CD4-positive, alpha-beta T cell treated with Interleukin-15 for 1 hour (primary cell): ENCODE results near the gene SHC4.
"Not testable (repeated sequence)": the region's sequence is repeated elsewhere in the genome, so short reads cannot be mapped to it uniquely, and the experiment has no call there.

Experiments used
- DNase-seq: peaks from one replicate; pipeline ENCODE4 v3.0.0-alpha.2; 2020

SHC4 gene, protein sequence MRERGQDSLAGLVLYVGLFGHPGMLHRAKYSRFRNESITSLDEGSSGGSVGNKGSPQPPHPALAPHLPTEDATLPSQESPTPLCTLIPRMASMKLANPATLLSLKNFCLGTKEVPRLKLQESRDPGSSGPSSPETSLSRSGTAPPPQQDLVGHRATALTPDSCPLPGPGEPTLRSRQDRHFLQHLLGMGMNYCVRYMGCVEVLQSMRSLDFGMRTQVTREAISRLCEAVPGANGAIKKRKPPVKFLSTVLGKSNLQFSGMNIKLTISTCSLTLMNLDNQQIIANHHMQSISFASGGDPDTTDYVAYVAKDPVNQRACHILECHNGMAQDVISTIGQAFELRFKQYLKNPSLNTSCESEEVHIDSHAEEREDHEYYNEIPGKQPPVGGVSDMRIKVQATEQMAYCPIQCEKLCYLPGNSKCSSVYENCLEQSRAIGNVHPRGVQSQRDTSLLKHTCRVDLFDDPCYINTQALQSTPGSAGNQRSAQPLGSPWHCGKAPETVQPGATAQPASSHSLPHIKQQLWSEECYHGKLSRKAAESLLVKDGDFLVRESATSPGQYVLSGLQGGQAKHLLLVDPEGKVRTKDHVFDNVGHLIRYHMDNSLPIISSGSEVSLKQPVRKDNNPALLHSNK

GRCh38 chr15:48963524-48964113 is at the start of gene SHC4:
Gene SHC4, minus strand, starts transcription at chr15:48963919. Its CDS starts 904 bp downstream, at chr15:48963015.
- DNase-seq, result no peak

DNA sequence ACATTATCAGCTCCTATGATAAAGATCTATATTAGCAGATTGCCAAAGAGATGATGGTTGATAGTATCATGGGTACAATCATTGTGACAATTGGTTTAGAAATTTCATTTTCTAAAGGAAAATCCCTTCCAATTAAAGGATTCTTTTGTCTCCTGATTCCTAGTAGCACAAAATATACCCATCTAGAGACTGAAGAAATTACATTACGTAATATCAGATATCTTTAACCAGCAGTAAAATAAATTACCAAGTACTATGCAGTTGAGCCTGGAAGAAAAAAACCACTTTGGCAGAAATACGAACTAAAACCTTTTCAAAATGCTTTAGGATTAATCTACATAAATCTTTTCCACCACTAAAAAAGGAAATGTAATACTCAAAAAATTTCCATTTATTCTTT is 35.6 kb upstream of the SHC4 start:
- DNase-seq, result no peak

DNA sequence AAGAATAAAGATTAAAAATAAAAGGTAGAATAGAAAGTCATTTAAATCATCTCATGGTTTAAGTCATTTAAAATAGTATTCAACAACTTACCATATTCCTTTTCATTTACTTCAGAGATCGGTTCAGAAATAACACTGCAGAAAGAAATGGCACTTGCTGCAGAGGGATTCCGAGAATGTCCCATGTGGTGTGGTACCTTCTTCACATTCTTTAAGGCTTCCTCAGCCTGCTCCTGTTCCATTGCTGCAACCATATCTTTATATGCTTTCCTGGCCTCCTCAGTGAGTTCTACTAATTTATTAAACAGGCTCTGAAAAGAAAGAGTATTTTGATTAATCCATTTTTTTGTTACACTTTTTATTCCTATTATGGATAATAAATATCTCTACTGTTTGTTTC is 32.6 kb upstream of the SHC4 start:
- no peak for DNase-seq

- DNase-seq, result no peak
These were observed 29.7 kb upstream of the SHC4 start for GRCh38 chr15:48993380-48993779.

- DNase-seq, result no peak
These were observed 28.8 kb upstream of the SHC4 start for GRCh38 chr15:48992545-48992944.

DNA sequence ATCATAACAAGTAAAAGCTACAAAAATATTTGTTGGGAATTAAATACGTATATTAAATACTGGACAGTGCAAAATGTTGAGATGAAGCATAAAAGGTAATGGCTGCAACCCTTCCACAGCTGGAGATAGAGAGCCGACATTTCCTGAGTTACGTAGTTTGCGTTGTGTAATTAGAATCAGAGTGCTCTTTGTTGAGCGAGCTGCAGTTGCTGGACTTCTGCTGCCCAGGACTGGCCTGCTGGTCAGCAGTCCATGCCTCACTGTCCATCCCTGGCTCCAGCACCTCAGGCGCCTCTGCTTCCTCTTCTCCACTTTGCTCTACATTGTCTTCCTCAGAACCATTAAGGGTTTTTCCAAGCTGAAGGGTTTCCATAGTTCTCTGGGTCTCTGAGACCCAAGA is 28.4 kb upstream of the SHC4 start:
- DNase-seq, result no peak

DNA sequence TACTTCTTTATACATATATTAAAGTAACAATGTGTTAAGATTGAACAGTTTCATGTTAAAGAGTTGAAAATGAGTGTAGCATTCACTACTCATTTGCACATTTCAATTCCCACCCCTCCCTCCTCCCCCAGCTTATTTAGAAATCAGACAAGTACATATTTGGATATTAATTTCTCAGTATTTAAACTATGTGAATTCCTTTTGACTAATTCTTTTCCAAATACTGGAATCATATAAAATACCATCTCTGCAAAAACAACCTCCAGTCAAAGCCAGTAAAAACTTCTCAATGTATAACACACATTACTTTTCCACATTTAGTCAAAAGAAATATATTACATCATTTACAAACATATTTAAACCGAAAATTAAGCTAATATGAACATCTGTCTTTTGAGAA is 25.5 kb upstream of the SHC4 start:
- DNase-seq, result no peak

GRCh38 chr15:48987142-48987541 is 23.4 kb upstream of the SHC4 start:
- DNase-seq, result no peak

DNA sequence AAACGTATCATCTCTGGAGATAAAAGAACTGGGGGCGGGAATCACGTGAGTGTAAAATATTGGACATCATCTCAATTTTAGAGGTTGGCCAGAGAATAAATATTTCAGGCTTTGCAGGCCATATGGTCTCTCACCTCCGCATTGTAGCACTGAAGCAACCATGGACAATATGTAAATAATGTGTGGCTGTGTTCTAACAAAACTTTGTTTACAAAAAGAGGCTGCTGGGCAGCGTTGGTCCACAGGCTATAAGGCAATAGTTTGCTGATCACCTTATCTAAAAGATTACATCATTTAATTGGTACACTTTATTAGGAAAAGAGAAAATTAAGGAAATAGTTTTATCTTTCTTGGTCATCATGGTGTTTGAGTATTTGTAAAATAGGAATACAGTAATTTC is 22.5 kb upstream of the SHC4 start:
- DNase-seq, result no peak

GRCh38 chr15:48985516-48985915 is 21.8 kb upstream of the SHC4 start:
- DNase-seq, result no peak

DNA sequence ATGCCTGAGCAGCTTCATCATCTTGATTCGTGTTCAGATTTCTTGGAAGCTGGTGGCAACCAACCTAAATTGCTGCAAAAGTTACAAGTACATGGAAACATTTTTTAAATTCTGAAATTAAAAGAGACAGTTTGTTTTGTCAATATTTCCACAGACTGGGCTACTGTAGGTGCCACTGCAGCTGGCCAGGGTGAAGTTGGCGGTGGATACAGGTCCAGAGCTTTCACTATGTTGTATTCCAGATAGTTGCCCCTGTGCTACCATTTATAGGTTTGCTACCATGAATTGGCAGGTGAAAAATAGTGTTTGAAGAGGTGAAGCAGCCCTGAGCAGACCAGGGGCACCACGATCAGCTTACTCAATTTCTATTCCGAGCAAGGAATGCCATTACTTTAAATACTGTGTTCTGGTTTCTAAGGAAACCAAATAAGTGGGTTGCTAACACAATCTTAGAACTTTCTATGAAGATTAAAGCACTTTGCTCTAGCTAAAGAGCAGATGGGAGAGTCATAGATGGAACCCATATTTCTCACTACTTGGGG is 21.2 kb upstream of the SHC4 start:
- DNase-seq, result no peak

GRCh38 chr15:48984021-48984710 is 20.4 kb upstream of the SHC4 start:
- DNase-seq, result no peak

GRCh38 chr15:48983300-48983699 is 19.6 kb upstream of the SHC4 start:
- DNase-seq, result no peak

DNA sequence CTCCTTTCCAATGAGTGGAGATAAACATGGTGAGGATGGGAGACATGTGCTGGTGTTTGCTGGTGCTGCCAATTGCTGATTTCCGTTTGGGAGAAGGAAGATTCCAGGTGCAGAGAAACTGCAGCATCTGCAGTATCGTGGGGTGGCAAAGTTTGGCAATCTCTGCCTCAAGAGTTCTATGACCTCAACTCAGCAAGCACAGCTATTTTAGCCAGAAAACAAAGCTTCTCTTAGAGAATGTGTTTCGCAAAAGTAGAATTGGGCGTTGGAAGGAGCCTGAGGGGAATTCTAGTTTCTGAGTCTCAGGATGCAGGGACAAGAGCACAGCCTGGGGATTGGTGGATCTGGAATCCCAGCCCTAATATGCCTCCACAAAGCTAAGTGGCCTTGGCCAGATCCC is 18.2 kb upstream of the SHC4 start:
- no peak for DNase-seq

GRCh38 chr15:48978638-48979037 is 14.9 kb upstream of the SHC4 start:
- no peak for DNase-seq

DNA sequence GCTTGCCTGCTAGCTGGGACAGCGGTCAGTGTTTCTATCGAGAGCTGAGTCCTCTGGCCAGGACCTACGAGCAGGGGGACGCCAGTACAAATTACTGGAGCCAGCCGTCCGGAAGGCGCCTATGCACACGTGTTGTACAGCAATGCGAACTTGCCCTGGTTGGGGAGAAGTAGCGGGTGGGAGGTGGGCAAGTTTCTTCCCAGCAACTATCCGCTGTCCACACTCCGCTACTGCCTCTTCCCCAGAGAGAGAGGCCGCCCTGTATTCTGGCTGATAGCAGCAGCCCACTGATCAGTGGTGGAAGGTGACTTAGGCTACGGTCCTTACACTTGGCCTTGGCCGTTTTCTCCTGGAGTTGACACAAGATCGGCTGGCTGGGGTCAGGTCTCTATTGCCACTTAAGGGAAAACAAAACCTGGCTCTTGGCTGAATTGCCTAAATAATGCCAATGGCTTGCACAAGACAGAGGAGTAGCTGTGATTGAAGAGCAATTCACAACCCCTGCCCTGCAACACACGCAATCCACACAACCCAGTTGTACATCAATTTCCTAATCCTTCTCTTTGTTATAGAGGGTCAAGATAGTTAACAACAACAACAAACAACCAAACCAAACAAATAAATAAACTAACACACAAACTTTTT is 12.8 kb upstream of the SHC4 start:
- no peak for DNase-seq

DNA sequence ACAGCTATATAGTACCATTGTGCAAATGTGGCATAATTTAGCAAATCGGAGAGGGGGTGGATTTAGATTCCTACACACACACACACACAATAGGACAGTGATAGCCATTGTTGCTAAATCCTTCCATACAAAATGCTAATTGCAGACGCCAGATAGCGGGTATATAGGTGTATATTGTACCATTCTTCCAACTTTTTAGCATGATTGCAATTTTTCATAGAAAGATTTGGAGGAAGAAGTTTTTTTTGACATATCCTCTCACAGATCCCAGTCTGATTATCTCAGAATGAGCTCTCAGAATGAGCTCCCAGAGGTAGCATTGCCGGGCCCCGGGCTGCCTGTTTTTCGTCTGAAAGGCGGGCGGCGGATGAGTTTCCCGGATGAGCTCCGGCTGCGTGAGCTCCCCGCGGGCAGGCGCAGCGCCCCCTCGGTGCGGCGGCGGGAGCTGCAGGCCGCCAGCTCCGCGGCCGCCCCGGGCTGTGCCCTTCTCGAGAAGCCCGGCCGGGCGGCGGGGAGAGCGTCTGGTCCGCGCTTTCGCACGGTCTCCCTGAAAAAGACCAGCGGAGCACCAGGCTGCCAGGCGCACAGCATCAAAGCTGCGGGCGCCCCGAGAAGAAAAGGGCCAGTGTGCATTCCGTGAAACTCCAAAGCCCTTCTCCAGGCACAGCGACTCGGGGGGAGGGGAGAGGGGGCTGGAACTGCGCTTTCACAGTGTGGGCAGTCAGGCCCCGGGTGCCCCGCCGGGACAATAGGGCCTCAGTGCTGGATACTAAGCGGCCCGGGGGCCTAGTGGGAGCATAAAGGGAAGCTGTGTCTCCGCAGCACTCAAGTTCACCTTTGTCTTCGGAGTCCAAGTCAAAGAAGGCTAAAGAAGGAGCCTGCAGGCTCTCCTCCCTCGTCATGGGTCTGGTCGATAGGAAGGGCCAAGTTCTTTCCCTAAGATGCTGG is 12.0 kb upstream of the SHC4 start:
- peak; percentile 64 for DNase-seq

- DNase-seq, result no peak
These were observed 11.2 kb upstream of the SHC4 start for GRCh38 chr15:48974882-48975281.

DNA sequence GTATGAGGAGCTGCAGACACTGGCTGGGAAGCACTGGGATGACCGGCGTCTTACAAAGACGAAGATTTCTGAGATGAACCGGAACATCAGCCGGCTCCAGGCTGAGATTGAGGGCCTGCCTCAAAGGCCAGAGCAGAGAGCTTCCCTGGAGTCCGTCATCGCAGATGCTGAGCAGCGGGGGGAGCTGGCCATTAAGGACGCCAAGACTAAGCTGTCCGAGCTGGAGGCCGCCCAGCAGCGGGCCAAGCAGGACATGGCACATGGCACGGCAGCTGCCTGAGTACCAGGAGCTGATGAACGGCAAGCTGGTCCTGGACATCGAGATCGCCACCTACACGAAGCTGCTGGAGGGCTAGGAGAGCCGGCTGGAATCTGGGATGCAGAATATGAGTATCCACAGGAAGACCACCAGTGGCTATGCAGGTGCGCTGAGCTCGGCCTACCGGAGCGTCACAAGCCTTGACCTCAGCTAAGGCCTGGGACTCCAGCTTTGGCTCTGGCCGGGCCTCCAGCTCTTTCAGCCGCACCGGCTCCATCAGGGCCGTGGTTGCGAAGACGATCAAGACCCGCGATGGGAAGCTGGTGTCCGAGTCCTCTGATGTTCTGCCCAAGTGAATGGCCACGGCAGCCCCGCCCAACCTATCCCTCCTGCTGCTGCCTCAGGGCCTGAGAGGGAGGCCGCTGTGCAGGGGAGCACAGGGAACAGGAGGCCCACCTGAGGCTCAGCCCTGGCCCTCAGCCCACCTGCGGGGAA is 9.2 kb upstream of the SHC4 start:
- no peak for DNase-seq

DNA sequence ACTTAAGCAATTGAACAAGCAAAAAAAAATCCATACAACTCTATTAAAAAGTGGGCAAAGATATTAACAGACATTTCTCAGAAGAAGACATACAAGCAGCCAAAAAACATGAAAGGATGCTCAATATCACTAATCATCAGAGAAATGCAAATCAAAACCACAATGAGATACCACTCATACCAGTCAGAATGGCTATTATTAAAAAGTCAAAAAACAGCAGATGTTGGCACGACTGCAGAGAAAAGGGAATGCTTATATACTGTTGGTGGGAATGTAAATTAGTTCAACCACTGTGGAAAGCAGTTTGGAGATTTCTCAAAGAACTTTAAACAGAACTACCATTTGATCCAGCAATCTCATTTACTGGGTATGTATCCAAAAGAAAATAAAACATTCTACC is 7.2 kb upstream of the SHC4 start:
- DNase-seq, result not testable (repeated sequence)

GRCh38 chr15:48968066-48968465 is 4.3 kb upstream of the SHC4 start:
- DNase-seq, result no peak
